DND-41 (cell line): ENCODE results near the gene CNOT2.

Experiments
- CTCF ChIP-seq: IDR thresholded peaks from 2 replicates; pipeline ENCODE4 v1.5.1; 2012; ENCODE audit warnings: borderline replicate concordance, low read length, moderate library complexity, mild to moderate bottlenecking; ENCODE audit not compliant: poor library complexity, severe bottlenecking; ENCODE audit errors: extremely low read depth
- EZH2 ChIP-seq: IDR thresholded peaks from 3 replicates; pipeline ENCODE4 v1.6.1; 2012; ENCODE audit warnings: borderline replicate concordance, low read depth, mild to moderate bottlenecking, moderate library complexity, low read length, inconsistent platforms; ENCODE audit not compliant: severe bottlenecking

- TF ChIP-seq EZH2, result no peak
- TF ChIP-seq CTCF, result no peak
These were observed at the start of gene CNOT2 for GRCh38 chr12:70242695-70243509.
